Adipocyte (in vitro differentiated cells): Measurements from ENCODE around the gene MAMDC4.
"Not testable (repeated sequence)": the region's sequence is repeated elsewhere in the genome, so short reads cannot be mapped to it uniquely, and the experiment has no call there.

ENCODE experiments used
- DNase-seq: peaks from one replicate; pipeline ENCODE4 v3.0.0-alpha.2; 2015; ENCODE audit warnings: low read depth
- H3K27me3 ChIP-seq: replicated peaks from 2 replicates; pipeline ENCODE4 v1.7.0; 2013; ENCODE audit warnings: mild to moderate bottlenecking, low read length, moderate library complexity; ENCODE audit not compliant: control insufficient read depth, insufficient read depth
- H3K36me3 ChIP-seq: 2 replicates; pipeline ENCODE4 v1.7.0; 2013; ENCODE audit warnings: low read length, mild to moderate bottlenecking, moderate library complexity; ENCODE audit not compliant: control insufficient read depth, insufficient read depth, severe bottlenecking
- H3K4me1 ChIP-seq: 2 replicates; pipeline ENCODE4 v1.7.0; 2013; ENCODE audit warnings: mild to moderate bottlenecking, low read length, moderate library complexity; ENCODE audit not compliant: control insufficient read depth, insufficient read depth
- H3K4me3 ChIP-seq: 2 replicates; pipeline ENCODE4 v1.7.0; 2013; ENCODE audit warnings: mild to moderate bottlenecking, low read length, moderate library complexity
- H3K9ac ChIP-seq: 2 replicates; pipeline ENCODE4 v1.7.0; 2013; ENCODE audit warnings: mild to moderate bottlenecking, low read length, moderate library complexity
- H3K9me3 ChIP-seq: 2 replicates; pipeline ENCODE4 v1.7.0; 2013; ENCODE audit warnings: mild to moderate bottlenecking, low read length, moderate library complexity; ENCODE audit not compliant: control insufficient read depth

MAMDC4 gene

DNA sequence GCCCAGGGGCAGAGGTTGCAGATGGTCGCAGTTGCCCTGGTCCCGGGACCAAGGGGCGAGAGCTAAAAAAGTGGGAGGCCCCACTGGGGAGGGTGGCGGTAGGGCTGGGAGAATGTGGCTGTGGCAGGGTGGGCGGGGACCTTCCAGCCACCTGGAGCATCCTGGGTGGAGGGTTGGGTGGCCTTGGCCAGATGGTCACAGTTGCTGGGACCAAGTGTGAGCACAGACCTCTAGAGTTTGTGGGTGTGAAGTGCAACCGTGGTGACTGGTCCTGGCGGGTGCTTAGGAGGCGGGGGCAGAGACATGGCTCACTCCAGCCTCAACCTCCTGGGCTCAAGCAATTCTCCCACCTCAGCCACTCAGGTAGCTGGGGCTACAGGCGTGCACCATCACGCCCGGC is 28.5 kb downstream of the MAMDC4 start:
- H3K9me3 ChIP-seq: no peaks in the 10 kb centered on the region
- no peaks in the 10 kb centered on the region for H3K27me3 ChIP-seq
- no peaks in the 10 kb centered on the region for H3K36me3 ChIP-seq
- DNase-seq: no peak
- no peak overlapping the region for H3K4me3 ChIP-seq
- peaks cover 20% of the 10 kb centered on the region for H3K4me1 ChIP-seq
- H3K9ac ChIP-seq: no peak overlapping the region

- peaks cover 22% of the 10 kb centered on the region for H3K4me1 ChIP-seq
- H3K36me3 ChIP-seq: no peaks in the 10 kb centered on the region
- peak overlapping the region; percentile 73 for H3K4me3 ChIP-seq
- H3K9me3 ChIP-seq: no peaks in the 10 kb centered on the region
- DNase-seq: peak; percentile 68
- H3K27me3 ChIP-seq: no peaks in the 10 kb centered on the region
- H3K9ac ChIP-seq: peak overlapping the region; percentile 76
These were observed 29.6 kb downstream of the MAMDC4 start for GRCh38 chr9:136881691-136882108.

DNA sequence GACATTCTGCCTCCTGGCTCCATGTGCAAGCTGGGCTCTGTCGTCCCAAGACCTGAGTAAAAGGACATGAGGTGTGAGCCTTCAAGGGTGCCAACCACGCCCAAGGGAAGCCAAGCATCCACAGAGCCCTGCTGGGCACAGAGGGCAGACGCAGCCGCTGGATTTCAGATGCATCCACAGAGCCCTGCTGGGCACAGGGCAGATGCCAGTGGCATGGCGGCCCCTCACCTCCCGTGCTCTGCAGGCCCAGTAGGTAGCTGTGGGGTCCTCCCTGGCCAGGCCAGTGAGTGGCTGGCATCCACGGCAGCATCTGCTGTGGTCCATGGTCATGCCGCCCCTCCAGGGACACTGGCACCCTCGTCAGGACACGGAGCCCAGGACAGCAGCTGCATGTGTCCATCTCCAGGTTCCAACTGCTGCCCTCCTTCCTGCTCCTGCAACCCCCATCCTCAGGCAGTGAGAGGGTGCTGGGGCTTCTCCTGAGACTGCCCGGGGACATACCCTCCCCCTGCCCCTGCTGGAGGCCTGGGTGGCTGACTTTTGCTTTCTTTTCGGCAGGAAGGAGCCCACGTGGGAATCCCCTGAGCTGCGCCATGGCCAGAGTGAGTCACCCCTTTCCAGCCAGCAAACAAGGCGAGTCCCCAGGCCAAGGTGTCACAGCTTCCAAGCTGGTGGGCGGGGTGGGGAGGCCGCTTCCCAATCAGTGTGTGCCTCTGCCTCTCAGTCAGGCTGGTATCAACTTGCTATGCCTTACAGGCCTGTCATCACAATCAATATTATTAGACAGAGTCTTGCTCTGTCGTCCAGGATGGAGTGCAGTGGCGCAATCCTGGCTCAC is 30.2 kb downstream of the MAMDC4 start:
- peak; percentile 60 for DNase-seq
- Histone ChIP-seq H3K36me3 (no peaks in the 10 kb centered on the region), H3K27me3 (no peaks in the 10 kb centered on the region), H3K9ac (peak overlapping the region; percentile 76), H3K4me1 (peaks cover 25% of the 10 kb centered on the region), H3K4me3 (peak overlapping the region; percentile 73), H3K9me3 (no peaks in the 10 kb centered on the region)

DNA sequence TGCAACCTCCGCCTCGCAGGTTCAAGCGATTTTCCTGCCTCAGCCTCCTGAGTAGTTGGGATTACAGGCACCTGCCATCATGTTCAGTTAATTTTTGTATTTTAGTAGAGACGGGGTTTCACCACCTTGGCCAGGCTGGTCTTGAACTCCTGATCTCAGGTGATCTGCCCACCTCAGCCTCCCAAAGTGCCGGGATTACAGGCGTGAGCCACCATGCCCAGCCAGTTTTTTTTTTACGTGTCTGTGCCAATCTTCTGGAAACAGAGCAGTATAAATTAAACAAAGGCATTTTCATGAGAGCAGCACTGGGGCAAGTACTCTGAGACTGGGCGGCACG is 30.8 kb downstream of the MAMDC4 start:
- not testable (repeated sequence) for H3K27me3 ChIP-seq, DNase-seq, H3K36me3 ChIP-seq, H3K9me3 ChIP-seq, H3K9ac ChIP-seq
- peak overlapping the region; percentile 73 for H3K4me3 ChIP-seq
- H3K4me1 ChIP-seq: peaks cover 28% of the 10 kb centered on the region

GRCh38 chr9:136883670-136884069 is 31.5 kb downstream of the MAMDC4 start:
- H3K4me1 ChIP-seq: peaks cover 28% of the 10 kb centered on the region
- DNase-seq, H3K9ac ChIP-seq, H3K4me3 ChIP-seq, H3K27me3 ChIP-seq, H3K9me3 ChIP-seq, H3K36me3 ChIP-seq: not testable (repeated sequence)

DNA sequence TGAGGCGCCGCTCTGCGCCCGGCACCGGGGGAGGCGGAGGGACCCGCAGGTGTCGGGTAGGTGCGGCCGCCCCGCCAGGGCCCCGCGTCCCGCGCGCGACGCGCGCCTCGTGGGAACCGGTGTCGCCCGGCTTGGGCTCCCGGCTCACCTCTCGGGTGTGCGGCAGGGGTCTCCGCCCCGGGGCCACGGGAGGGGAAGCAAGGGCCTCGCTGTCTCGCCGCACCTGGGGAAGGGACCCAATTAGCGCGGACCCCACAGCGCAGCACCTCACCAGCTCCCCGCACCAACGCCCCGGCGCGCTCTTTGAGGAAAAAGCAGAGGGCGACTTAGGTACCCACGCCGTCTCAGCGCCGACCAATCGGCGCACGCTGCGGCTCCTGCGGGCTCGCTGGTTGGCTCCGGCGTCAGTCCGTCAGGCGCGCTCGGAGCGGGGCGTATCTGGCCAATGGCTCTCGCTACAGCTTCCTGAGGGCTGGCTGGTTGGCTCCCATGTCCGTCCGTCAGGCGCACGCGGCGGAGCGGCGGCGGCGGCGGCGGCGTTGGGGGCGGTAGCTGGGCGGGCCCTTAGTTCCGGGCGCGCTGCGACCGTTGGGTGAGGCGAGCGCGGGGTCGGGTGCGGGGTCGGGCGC is 33.9 kb downstream of the MAMDC4 start, which contains the start of gene TRAF2:
Gene TRAF2, plus strand, starts transcription at position 567 of the 629 bp plus-strand sequence. CDS start 12,225 bp downstream, outside the sequence.
- Histone ChIP-seq H3K4me3 (peak within 1 kb of the TSS; percentile 86), H3K9ac (peak within 1 kb of the TSS; percentile 87), H3K36me3 (peaks cover 3% of the 10 kb centered on the region), H3K9me3 (no peaks in the 10 kb centered on the region), H3K4me1 (peaks cover 28% of the 10 kb centered on the region), H3K27me3 (no peaks in the 10 kb centered on the region)
- peak; percentile 99 for DNase-seq

DNA sequence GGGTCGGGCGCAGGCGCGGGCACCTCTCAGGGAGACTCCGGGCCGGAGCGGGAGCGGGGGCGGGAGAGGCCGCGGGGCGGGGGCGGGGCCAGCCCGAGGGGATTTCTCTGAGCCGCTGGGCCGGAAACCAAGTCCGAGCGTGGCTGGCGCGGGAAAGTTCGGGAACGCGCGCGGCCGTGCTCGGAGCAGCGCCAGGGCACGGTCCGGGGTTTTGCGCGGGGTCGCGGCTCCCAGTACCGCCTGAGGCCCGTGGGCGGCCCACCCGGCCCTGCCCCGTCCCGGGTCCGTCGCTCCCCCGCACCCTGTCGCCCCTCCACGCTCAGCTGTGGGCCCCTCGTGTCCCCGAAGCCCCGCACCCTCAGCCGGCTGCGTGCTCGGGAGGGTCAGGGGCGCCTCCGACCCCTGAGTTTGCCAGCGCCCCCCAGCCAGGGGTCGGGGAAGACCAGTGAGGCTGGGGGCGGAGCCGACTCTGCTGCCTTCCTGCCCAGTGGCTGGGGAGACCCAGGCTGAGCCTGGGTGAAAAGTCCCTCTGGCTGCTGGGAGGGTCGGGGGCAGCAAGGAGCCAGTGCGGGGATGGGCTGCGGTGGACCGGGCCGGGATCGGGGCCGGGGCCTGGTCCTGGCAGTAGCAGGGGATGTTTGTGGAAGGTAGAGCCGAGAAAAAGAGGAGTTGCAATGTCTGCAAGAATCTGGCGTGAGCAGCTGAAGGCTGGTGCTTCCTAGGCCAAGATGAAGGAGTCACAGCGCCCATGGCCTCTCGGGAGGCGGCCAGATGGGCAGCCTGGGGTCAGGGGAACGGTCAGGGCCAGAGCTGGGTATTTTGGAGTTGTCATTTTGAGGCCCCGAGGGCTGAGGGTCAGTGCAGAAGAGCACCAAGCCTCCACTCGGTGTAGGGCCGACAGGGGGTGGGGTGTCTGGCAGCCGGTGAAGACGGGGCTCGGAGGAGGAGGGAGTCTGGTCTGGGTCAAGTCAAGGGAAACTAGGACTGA is 34.8 kb downstream of the MAMDC4 start:
- Histone ChIP-seq H3K4me1 (peaks cover 23% of the 10 kb centered on the region), H3K4me3 (peak overlapping the region; percentile 86), H3K36me3 (peaks cover 3% of the 10 kb centered on the region), H3K9ac (peak overlapping the region; percentile 87), H3K27me3 (no peaks in the 10 kb centered on the region), H3K9me3 (no peaks in the 10 kb centered on the region)
- peak; percentile 56 for DNase-seq

GRCh38 chr9:136888454-136888853 is 36.3 kb downstream of the MAMDC4 start:
- Histone ChIP-seq H3K27me3 (no peaks in the 10 kb centered on the region), H3K4me3 (no peak overlapping the region)

GRCh38 chr9:136889858-136890257 is 37.7 kb downstream of the MAMDC4 start:
- Histone ChIP-seq H3K9me3 (no peaks in the 10 kb centered on the region), H3K4me1 (peaks cover 10% of the 10 kb centered on the region), H3K4me3 (no peak overlapping the region), H3K36me3 (peaks cover 3% of the 10 kb centered on the region), H3K27me3 (no peaks in the 10 kb centered on the region), H3K9ac (no peak overlapping the region)
- no peak for DNase-seq

More at GRCh38 chr9:136888454-136888853, 36.3 kb downstream of the MAMDC4 start:
- Histone ChIP-seq H3K9ac (no peak overlapping the region), H3K36me3 (peaks cover 3% of the 10 kb centered on the region), H3K9me3 (no peaks in the 10 kb centered on the region), H3K4me1 (peaks cover 10% of the 10 kb centered on the region)
- DNase-seq: no peak

DNA sequence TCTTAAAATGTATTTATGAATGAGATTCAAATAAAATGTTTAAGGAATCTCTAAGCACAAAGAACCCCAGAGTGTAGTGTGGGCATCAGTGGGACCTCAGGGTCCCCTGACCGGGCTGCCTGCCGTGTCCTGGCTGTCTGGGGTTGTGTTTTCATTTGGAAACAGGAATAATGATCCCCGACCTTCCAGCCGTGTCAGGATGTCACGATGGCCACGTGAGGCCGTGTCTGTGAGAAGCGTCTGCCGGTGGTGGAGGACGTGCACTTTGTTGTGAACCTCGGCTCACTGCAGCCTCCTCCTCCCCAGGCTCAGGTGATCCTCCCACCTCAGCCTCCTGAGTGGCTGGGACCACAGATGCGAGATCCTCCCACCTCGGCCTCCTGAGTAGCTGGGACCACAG is 38.5 kb downstream of the MAMDC4 start:
- no peaks in the 10 kb centered on the region for H3K27me3 ChIP-seq
- H3K9me3 ChIP-seq: no peaks in the 10 kb centered on the region
- H3K36me3 ChIP-seq: peaks cover 3% of the 10 kb centered on the region
- no peak overlapping the region for H3K4me3 ChIP-seq
- no peak for DNase-seq
- H3K4me1 ChIP-seq: peaks cover 8% of the 10 kb centered on the region
- H3K9ac ChIP-seq: no peak overlapping the region

GRCh38 chr9:136896027-136896426 is 43.9 kb downstream of the MAMDC4 start:
- H3K36me3 ChIP-seq: peaks cover 20% of the 10 kb centered on the region
- no peak overlapping the region for H3K9ac ChIP-seq
- no peaks in the 10 kb centered on the region for H3K27me3 ChIP-seq
- peaks cover 2% of the 10 kb centered on the region for H3K4me1 ChIP-seq
- H3K4me3 ChIP-seq: no peak overlapping the region
- no peaks in the 10 kb centered on the region for H3K9me3 ChIP-seq
- no peak for DNase-seq
